NCI-H1436 treated with DMSO at 0.1 percent for 48 hours (cell line): ENCODE results near the gene MYO5C.

Source experiments
- DNase-seq: peaks from one replicate; lab custom pipeline; 2025; lab: John Stamatoyannopoulos, UW

The MYO5C gene

DNA sequence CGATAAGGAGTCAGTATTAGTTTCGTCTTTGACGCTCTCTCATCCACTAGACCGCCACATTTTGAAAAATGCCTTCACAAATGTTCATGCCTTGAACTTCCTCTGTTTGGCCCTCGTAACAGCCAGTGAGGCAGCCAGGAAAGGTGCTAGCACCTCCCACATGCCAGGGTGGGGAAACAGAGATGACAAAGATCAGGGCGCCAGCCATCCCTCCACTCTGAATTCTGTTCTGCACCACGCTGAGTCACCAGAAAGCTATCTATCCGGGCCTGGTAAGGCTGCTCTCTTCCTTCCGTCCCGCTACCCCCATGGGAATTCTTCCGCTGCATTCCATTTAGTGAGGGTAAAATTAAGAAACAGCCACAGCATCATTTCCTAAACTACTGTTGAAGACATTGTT is 151.7 kb downstream of the MYO5C start:
- DNase-seq: no peak
